Endothelial cell of umbilical vein (primary cell): ENCODE measurements around the gene GEMIN8. TPM values are rescaled to one million over a fixed set of nuclear protein-coding genes. Genes with fewer than 3 reads are reported as not detected.

ENCODE experiments used
- BruUV-seq: library from RNA; stranded (reverse); fragments of 400-500 nt; replicated peaks from 2 replicates; lab custom pipeline; 2021; lab: Mats Ljungman, UMichigan
- CTCF ChIA-PET: fragments of 300-600, 350-600 bp; sonication (Branson Sonifier 250); formaldehyde crosslinking; loops from one replicate; lab custom pipeline; 2021; ENCODE audit warnings: antibody characterized with exemption, inconsistent platforms; lab: Charles Lee
- POLR2A ChIA-PET: fragments of 300-600, 350-600 bp; sonication (Branson Sonifier 250); formaldehyde crosslinking; loops from one replicate; lab custom pipeline; 2021; ENCODE audit warnings: antibody characterized with exemption, inconsistent platforms; lab: Charles Lee
- DNase-seq: peaks from one replicate; pipeline ENCODE4 v3.0.0-alpha.2; 2011; ENCODE audit warnings: low read depth, low spot score
- FAIRE-seq: peaks from 2 replicates; lab custom pipeline; 2011; peaks lifted over from hg19 to GRCh38; lab: Jason Lieb, UNC
- H2AFZ ChIP-seq: 2 replicates; pipeline ENCODE4 v1.6.0; 2012; ENCODE audit warnings: low read depth, low read length, control low read depth, inconsistent platforms
- H3K27ac ChIP-seq: 2 replicates; pipeline ENCODE4 v1.5.1; 2011; ENCODE audit warnings: low read depth, mild to moderate bottlenecking, control low read depth, low read length, moderate library complexity; ENCODE audit not compliant: insufficient read depth
- H3K27me3 ChIP-seq, 2 experiments: 2 replicates each; pipeline versions ENCODE4 v1.6.0 to v1.6.1; 2011; ENCODE audit warnings: low read length in 2 of 2, mixed read lengths in 1 of 2; ENCODE audit not compliant: control insufficient read depth in 2 of 2, insufficient read depth in 2 of 2
- H3K36me3 ChIP-seq, 2 experiments: 2 replicates in 1 of 2; 3 replicates in 1 of 2; pipeline ENCODE4 v1.5.1; 2011; ENCODE audit warnings: low read length in 2 of 2, mild to moderate bottlenecking in 1 of 2, moderate library complexity in 1 of 2; ENCODE audit not compliant: control insufficient read depth in 2 of 2, insufficient read depth in 2 of 2; ENCODE audit errors: extremely low read depth in 1 of 2
- H3K4me1 ChIP-seq: 3 replicates; pipeline ENCODE4 v1.5.1; 2011; ENCODE audit warnings: mild to moderate bottlenecking, low read length; ENCODE audit not compliant: control insufficient read depth, insufficient read depth; ENCODE audit errors: extremely low read depth
- H3K4me2 ChIP-seq: 2 replicates; pipeline ENCODE4 v1.6.1; 2011; ENCODE audit warnings: low read length, control low read depth, mixed read lengths; ENCODE audit not compliant: insufficient read depth
- H3K4me3 ChIP-seq, 3 experiments: fragments of 200-600 bp in 1 of 3; sonication (generic), shearing (Covaris generic) in 1 of 3; replicated peaks in 1 of 3; 2 replicates each; pipeline ENCODE4 v1.5.1; 2011 to 2016; ENCODE audit warnings: control low read depth in 3 of 3, low read length in 3 of 3, mild to moderate bottlenecking in 2 of 3, inconsistent platforms in 1 of 3, low read depth in 1 of 3, moderate library complexity in 1 of 3; ENCODE audit not compliant: insufficient read depth in 1 of 3
- H3K79me2 ChIP-seq: 2 replicates; pipeline ENCODE4 v1.6.0; 2012; ENCODE audit warnings: low read length, inconsistent platforms; ENCODE audit not compliant: control insufficient read depth, insufficient read depth
- H3K9ac ChIP-seq: replicated peaks from 2 replicates; pipeline ENCODE3; 2011; ENCODE audit warnings: low read length, control low read depth; ENCODE audit not compliant: insufficient read depth; ENCODE audit errors: extremely low read depth
- H3K9me1 ChIP-seq: replicated peaks from 3 replicates; pipeline ENCODE4 v1.6.0; 2011; ENCODE audit warnings: mild to moderate bottlenecking, low read length; ENCODE audit not compliant: control insufficient read depth, insufficient read depth; ENCODE audit errors: extremely low read depth
- H3K9me3 ChIP-seq: replicated peaks from 2 replicates; pipeline ENCODE4 v1.5.1; 2012; ENCODE audit warnings: low read length, inconsistent platforms; ENCODE audit not compliant: control insufficient read depth, insufficient read depth
- H4K20me1 ChIP-seq: replicated peaks from 2 replicates; pipeline ENCODE3; 2011; ENCODE audit warnings: mild to moderate bottlenecking, low read length; ENCODE audit not compliant: control insufficient read depth, insufficient read depth; ENCODE audit errors: extremely low read depth
- EZH2 ChIP-seq: IDR thresholded peaks from 2 replicates; pipeline ENCODE4 v1.6.1; 2012; ENCODE audit warnings: borderline replicate concordance, low read depth, mild to moderate bottlenecking, moderate library complexity, low read length, inconsistent platforms; ENCODE audit not compliant: severe bottlenecking
- FOS ChIP-seq: IDR thresholded peaks from 2 replicates; pipeline ENCODE4 v1.6.1; 2011; ENCODE audit warnings: mild to moderate bottlenecking, low read length, moderate library complexity, borderline replicate concordance; ENCODE audit not compliant: insufficient read depth
- GATA2 ChIP-seq: IDR thresholded peaks from 2 replicates; pipeline ENCODE4 v1.7.0; 2011; ENCODE audit warnings: low read depth, mild to moderate bottlenecking, moderate library complexity, mixed read lengths, low read length; ENCODE audit not compliant: insufficient read length, insufficient read depth
- JUN ChIP-seq: IDR thresholded peaks from 2 replicates; pipeline ENCODE4 v1.6.1; 2011; ENCODE audit warnings: borderline replicate concordance, low read depth; ENCODE audit not compliant: insufficient read length, insufficient read depth
- MYC ChIP-seq: IDR thresholded peaks from one replicate; pipeline ENCODE4 v1.6.1; 2011; ENCODE audit warnings: mild to moderate bottlenecking, low read depth, low read length
- POLR2A ChIP-seq: IDR thresholded peaks from 2 replicates; pipeline ENCODE4 v1.6.1; 2012; ENCODE audit warnings: low read depth, mild to moderate bottlenecking, control low read depth, low read length
- POLR2AphosphoS5 ChIP-seq: IDR thresholded peaks from 2 replicates; pipeline ENCODE4 v1.6.1; 2012; ENCODE audit warnings: low read depth, mild to moderate bottlenecking, control low read depth, low read length, moderate library complexity; ENCODE audit not compliant: insufficient read depth
- dilution Hi-C: fragments of 300-500 bp; cut with MboI; formaldehyde crosslinking; loops from one replicate; pipeline ENCODE4 v1.15.0; 2019; ENCODE audit warnings: low sequenced_read_pairs; ENCODE audit not compliant: extremely low pct_ligation_motif_present
- intact Hi-C: fragments of 100-400 bp; cut with micrococcal nuclease; formaldehyde crosslinking; loops from one replicate; pipeline ENCODE4 v1.10.0; 2022
- polyA plus RNA-seq, 4 experiments: library from polyadenylated mRNA; depleted of rRNA in 3 of 4; stranded (reverse) in 3 of 4; unstranded in 1 of 4; fragments of >200 nt; gene quantifications; 2 replicates each; pipeline versions ENCODE4 v1.2.1 to v1.2.3, GENCODE V29; 2011 to 2012; ENCODE audit warnings: missing spikeins in 1 of 4
- total RNA-seq: library from RNA; stranded (reverse); gene quantifications from 2 replicates; pipeline ENCODE4 v1.2.3, GENCODE V29; 2021
- TF ChIP-seq, protein P1 (sequence below): IDR thresholded peaks from 2 replicates; pipeline ENCODE4 v1.6.1; 2011; ENCODE audit not compliant: insufficient read depth, insufficient read length
- TF ChIP-seq, protein P2 (sequence below), 2 donors: IDR thresholded peaks; 1 replicate in 1 of 2; 2 replicates in 1 of 2; pipeline ENCODE4 v1.5.1; 2011; ENCODE audit warnings: low read length in 2 of 2, mild to moderate bottlenecking in 2 of 2, moderate library complexity in 2 of 2, control low read depth in 1 of 2, inconsistent platforms in 1 of 2, low read depth in 1 of 2; ENCODE audit not compliant: insufficient read depth in 1 of 2; ENCODE audit errors: extremely low read depth in 1 of 2

Gene GEMIN8
- total and polyA plus RNA-seq, 2 donors (not counting 3 experiments of a cell fraction or from before 2014, with no cell fraction given): 18.5 to 24.5 TPM

DNA sequence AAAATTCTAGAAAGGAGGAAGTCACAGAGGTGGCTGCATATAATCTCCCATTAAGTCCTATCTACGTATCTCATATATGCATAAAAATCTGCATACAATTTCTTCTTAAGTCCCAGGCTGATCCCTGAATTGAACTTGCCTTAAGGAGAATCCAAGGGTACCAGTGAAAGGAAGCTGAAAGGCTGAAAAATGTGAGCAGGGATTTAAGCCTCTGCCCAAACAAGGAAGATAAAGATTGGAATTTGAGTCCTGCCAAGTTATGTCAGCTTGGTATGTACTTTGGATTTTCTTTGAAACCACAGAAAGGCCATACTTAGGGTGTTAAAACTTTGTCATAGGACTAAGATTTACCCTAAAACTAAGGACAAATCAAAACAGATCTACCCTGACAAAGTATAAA lies 26.5 kb upstream of the GEMIN8 start:
- TF ChIP-seq POLR2A (no peak), FOS (no peak), JUN (no peak), MYC (no peak), GATA2 (no peak), EZH2 (no peak), POLR2AphosphoS5 (no peak)
- TF ChIP-seq, protein P1, sequence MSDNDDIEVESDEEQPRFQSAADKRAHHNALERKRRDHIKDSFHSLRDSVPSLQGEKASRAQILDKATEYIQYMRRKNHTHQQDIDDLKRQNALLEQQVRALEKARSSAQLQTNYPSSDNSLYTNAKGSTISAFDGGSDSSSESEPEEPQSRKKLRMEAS: no peak
- TF ChIP-seq, protein P2, sequence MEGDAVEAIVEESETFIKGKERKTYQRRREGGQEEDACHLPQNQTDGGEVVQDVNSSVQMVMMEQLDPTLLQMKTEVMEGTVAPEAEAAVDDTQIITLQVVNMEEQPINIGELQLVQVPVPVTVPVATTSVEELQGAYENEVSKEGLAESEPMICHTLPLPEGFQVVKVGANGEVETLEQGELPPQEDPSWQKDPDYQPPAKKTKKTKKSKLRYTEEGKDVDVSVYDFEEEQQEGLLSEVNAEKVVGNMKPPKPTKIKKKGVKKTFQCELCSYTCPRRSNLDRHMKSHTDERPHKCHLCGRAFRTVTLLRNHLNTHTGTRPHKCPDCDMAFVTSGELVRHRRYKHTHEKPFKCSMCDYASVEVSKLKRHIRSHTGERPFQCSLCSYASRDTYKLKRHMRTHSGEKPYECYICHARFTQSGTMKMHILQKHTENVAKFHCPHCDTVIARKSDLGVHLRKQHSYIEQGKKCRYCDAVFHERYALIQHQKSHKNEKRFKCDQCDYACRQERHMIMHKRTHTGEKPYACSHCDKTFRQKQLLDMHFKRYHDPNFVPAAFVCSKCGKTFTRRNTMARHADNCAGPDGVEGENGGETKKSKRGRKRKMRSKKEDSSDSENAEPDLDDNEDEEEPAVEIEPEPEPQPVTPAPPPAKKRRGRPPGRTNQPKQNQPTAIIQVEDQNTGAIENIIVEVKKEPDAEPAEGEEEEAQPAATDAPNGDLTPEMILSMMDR (IDR thresholded peaks at IDR 0.05; ENCODE audit: extremely low read depth in 1 of 2, insufficient read depth in 1 of 2, low read depth in 1 of 2, low read length in 2 of 2): no peak
- H3K27me3 ChIP-seq: no peaks in the 10 kb centered on the region
- ChIA-PET CTCF (no interaction called here), POLR2A (no interaction called here)
- intact Hi-C loops: no loop called here
- H3K4me1 ChIP-seq: no peaks in the 10 kb centered on the region
- no peaks in the 10 kb centered on the region for H3K79me2 ChIP-seq
- dilution Hi-C loops: no loop called here
- FAIRE-seq (no peak), DNase-seq (no peak)
- no peaks in the 10 kb centered on the region for H4K20me1 ChIP-seq
- H3K36me3 ChIP-seq: no peaks in the 10 kb centered on the region
- BruUV-seq: no TSS peak
- H3K4me2 ChIP-seq: no peak overlapping the region
- H2AFZ ChIP-seq: no peak overlapping the region
- H3K9me3 ChIP-seq: no peaks in the 10 kb centered on the region
- H3K4me3 ChIP-seq: no peak overlapping the region
- no peak overlapping the region for H3K27ac ChIP-seq
- no peak overlapping the region for H3K9ac ChIP-seq
- H3K9me1 ChIP-seq: no peaks in the 10 kb centered on the region
